GM11168 (cell line): Measurements from ENCODE around the gene IMPDH1.

Experiments
- in situ Hi-C: fragments of 300-500 bp; cut with MboI; formaldehyde crosslinking; loops from one replicate; pipeline ENCODE4 v1.12.0; 2022; ENCODE audit warnings: low sequenced_read_pairs; ENCODE audit not compliant: unreplicated experiment

The IMPDH1 gene

GRCh38 chr7:128364166-128364870 lies 45.5 kb downstream of the IMPDH1 start:
- in situ Hi-C loops: no loop called here

DNA sequence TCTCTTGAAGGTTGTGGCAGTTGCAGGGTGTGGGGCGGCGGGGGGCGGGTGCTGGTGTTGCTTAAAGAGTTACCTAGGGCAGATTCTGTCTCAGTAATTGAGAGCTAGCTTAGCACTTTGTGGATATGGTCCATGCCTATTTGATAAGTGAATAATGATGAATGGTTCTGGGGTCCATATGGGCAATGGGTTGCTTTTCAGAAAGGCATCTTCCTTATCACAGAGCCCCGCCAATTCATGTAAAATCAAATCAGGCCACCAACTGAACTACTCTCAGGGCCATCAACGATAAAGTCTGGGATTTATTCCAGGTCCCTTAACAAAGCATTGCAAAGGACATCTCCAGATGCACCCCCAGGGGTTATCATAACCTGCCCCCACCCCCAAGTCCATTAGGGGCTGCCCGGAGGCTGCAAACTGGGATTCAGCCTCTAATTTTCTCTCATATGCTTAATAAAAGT lies 46.5 kb downstream of the IMPDH1 start:
- in situ Hi-C loops: no loop called here

DNA sequence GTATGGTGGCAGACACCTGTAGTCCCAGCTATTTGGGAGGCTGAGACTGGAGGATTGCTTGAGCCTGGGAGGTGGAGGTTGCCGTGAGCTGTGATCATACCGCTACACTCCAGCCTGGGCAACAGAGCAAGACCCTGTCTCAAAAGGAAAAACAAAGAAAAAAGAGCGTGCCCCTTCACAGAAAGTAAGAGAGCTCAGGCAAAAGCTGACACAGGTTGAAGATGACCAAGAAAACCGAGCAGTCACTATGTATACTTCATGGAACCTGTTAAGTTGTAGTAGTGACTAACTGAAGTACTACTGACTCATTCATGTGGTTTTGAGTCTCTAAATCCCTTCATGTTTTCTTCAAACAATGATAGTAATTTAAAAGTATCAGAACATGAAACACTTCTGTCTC lies 47.1 kb downstream of the IMPDH1 start:
- in situ Hi-C loops: no loop called here

GRCh38 chr7:128361411-128362379 lies 48.1 kb downstream of the IMPDH1 start, which contains the start of gene PRRT4:
Gene PRRT4 (minus strand): TSS chr7:128361690.
- in situ Hi-C loops: no loop called here

GRCh38 chr7:128360359-128360678 lies 49.5 kb downstream of the IMPDH1 start:
- in situ Hi-C loops: no loop called here

DNA sequence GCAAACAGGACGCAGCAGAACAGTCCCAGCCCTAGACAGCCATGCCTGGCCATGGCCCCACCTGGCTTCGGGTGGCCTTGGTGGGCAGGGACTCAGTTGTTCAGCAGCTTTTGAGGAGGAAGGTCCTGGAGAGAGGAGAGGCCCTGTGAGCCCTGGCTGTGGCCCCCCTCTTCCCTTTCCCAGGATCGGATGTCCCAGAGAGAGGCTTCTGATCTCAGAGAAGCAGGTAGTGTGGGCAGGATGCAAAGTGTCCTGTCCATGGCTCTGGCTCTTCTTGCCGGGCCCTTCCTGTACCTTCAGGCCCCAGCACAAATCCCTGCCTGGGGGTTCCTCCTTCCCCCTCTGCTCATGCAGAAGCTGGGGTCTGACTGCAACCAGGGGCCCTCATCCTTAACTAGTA lies 49.8 kb downstream of the IMPDH1 start:
- in situ Hi-C loops: no loop called here

GRCh38 chr7:128359336-128359735 lies 50.4 kb downstream of the IMPDH1 start:
- in situ Hi-C loops: no loop called here

- in situ Hi-C loops: no loop called here
Observed at GRCh38 chr7:128358233-128358632, 51.5 kb downstream of the IMPDH1 start.

GRCh38 chr7:128357217-128357613 lies 52.6 kb downstream of the IMPDH1 start:
- in situ Hi-C loops: no loop called here

GRCh38 chr7:128356546-128357216 lies 53.1 kb downstream of the IMPDH1 start:
- in situ Hi-C loops: no loop called here

DNA sequence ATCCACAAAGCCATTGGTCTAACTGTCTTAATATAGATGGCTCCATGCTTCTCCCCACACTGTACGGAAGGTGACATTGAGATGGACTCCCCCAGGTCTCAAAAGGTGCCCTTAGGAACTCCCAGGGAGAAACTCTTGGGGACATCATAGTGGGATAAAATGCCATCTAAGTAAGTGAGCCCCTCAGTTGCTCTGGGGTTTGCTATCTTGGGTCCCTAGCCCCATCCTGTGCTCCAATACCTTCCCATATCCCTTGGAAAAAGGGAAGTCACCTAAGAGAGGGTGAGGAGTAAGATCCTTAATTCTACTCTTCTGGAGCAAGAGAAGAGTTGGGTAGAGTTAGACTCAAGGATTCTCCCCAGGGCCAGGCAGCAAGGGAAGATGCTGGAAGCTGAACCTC lies 56.2 kb downstream of the IMPDH1 start:
- in situ Hi-C loops: no loop called here

GRCh38 chr7:128353189-128353588 lies 56.6 kb downstream of the IMPDH1 start:
- in situ Hi-C loops: no loop called here

DNA sequence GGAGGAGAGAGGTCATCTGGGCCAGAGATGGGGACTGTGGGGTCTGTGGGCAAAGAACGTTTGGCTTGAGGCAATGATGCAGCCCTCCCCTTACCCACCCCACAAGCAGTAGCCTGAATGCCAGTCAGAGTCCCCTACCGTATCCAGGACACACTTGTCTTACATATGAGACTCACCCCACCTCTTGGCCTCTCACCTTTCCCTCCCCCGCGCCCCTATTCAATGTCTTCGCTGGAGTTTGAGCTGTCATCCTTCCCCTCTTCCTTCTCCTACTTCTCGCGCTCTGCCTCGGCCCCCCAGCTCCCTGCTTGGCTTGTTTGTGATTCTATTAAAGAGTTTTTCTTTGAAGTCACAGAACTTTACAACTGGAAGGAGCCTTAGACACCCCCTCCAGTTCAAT lies 57.1 kb downstream of the IMPDH1 start:
- in situ Hi-C loops: no loop called here

GRCh38 chr7:128352153-128352537 lies 57.6 kb downstream of the IMPDH1 start:
- in situ Hi-C loops: no loop called here

GRCh38 chr7:128351296-128352152 lies 58.3 kb downstream of the IMPDH1 start:
- in situ Hi-C loops: no loop called here

DNA sequence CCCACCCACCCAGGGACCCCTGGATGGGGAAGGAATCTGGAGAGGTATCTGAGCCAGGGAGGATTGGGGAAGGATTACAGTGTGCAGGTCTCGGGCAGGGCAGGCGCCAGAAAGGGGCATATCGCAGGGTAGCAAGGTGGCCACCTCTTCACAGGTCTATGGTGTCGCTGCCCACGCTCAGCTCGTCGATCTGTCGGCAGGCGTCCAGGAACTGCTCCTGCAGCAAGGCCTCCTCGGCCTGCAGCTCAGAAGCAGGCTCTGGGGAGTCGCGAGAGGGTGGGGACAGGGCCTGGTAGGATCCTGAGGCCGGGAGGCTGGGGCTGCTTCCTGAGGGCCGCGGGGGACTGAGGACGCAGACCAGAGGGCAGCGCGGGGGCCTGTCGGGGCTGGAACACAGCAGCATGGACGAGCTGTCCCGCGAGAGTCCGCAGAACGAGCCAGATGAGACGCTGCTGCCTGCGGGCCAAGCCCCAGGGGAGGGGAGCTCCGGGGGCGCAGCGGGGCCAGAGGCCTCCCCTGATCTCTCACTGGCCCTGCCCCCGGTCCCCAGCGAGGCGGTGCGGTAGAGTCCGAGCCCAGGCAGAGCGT lies 59.0 kb downstream of the IMPDH1 start:
- in situ Hi-C loops: no loop called here

DNA sequence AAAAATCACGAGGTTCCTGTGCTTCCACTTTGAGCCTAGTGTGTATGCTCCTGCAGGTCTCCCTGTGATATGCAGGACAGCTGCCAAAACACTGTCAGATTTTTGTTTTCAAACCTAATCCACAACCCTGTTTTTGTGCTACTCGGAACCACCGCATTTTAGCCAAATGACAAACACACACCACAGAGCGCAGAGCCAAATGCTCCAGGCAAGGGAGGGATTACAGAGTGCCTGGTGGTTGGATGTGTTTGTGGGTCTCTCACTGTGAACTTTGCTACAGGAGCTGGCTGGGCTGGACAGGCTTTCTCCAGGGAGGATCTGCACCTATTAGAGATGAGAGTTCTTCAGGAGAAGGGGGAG lies 60.3 kb downstream of the IMPDH1 start:
- in situ Hi-C loops: no loop called here

- in situ Hi-C loops: no loop called here
Observed at GRCh38 chr7:128347647-128348097, 62.1 kb downstream of the IMPDH1 start.

DNA sequence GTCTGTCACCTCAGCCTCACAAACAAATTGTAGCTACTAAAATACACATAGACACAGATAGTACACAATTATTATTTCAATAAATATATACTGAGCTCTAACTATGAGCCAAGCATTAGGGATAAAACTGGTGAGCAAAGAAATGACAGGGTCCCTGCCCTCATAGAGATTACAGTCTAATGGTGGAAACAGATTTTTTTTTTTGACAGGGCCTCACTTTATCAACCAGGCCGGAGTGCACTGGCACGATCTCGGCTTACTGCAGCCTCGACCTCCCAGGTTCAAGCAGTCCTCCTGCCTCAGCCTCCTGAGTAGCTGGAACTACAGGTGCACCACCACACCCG lies 65.4 kb downstream of the IMPDH1 start:
- in situ Hi-C loops: no loop called here
